ENCODE data around the gene KHDC1.
A peak's percentile ranks its signal among the peaks of the same experiment; 100 is the strongest.

The KHDC1 gene

DNA sequence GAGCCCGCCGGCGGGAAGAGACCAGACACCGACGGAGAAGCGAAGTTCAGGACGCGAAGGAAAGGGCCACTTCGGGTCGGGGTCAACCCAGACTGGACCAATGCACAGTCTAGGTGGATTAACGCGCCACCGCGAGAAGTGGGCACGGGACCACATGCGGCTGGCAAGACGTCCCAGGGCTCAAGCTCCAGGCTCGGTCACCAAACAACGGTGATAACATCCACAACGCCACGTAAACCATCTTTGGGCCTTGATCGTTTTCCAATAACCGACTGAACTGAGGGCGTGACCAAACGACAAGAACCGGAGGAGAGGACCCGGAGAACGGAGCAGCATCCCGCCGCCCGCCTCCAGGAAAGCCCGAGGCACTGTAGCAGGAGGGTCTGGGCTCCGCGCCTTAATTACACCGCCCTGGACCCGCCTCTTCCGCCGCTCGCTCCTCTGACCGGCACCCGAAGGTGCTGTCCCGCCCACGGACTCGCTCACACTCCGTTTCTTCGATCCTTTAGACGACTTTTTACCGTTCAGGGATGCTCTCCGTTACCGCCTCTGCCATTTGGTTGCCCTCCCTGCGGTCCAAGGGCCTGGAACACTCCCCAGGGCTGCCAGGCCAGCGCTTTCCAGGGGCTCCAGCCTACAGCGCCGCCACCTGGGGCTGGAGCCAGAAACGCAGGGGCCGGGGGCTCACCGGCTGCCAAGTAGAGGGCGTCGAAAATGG is 46.9 kb upstream of the KHDC1 start (continued):
- TF ChIP-seq, protein P1, sequence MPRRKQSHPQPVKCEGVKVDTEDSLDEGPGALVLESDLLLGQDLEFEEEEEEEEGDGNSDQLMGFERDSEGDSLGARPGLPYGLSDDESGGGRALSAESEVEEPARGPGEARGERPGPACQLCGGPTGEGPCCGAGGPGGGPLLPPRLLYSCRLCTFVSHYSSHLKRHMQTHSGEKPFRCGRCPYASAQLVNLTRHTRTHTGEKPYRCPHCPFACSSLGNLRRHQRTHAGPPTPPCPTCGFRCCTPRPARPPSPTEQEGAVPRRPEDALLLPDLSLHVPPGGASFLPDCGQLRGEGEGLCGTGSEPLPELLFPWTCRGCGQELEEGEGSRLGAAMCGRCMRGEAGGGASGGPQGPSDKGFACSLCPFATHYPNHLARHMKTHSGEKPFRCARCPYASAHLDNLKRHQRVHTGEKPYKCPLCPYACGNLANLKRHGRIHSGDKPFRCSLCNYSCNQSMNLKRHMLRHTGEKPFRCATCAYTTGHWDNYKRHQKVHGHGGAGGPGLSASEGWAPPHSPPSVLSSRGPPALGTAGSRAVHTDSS (tag by site-specific recombination; IDR thresholded peaks at IDR 0.05): no peak; the same call in 1 of the 2 replicates
- TF ChIP-seq ZNF211 (tag by site-specific recombination; IDR thresholded peaks at IDR 0.05; ENCODE audit: low read depth): no peak
- no peak for TF ChIP-seq ZNF658 (tag by site-specific recombination; IDR thresholded peaks at IDR 0.05)
- TF ChIP-seq ZNF596 (tag by site-specific recombination; IDR thresholded peaks at IDR 0.05): no peak
- TF ChIP-seq, protein P2, sequence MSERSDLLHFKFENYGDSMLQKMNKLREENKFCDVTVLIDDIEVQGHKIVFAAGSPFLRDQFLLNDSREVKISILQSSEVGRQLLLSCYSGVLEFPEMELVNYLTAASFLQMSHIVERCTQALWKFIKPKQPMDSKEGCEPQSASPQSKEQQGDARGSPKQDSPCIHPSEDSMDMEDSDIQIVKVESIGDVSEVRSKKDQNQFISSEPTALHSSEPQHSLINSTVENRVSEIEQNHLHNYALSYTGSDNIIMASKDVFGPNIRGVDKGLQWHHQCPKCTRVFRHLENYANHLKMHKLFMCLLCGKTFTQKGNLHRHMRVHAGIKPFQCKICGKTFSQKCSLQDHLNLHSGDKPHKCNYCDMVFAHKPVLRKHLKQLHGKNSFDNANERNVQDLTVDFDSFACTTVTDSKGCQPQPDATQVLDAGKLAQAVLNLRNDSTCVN (tag by site-specific recombination; optimal IDR thresholded peaks at IDR 0.05): peak; percentile 62
- no peak; the same call in none of the 2 replicates for TF ChIP-seq ZIC2 (tag by site-specific recombination; IDR thresholded peaks at IDR 0.05)
- TF ChIP-seq ZFP37 (tag by site-specific recombination; IDR thresholded peaks at IDR 0.05): peak; percentile 82
- TF ChIP-seq HOXD13 (CRISPR knock-in tag; IDR thresholded peaks at IDR 0.05; ENCODE audit: borderline replicate concordance): no peak
- no peak for TF ChIP-seq ZNF214 (tag by site-specific recombination; IDR thresholded peaks at IDR 0.05; ENCODE audit: borderline replicate concordance)
- TF ChIP-seq, protein P3, sequence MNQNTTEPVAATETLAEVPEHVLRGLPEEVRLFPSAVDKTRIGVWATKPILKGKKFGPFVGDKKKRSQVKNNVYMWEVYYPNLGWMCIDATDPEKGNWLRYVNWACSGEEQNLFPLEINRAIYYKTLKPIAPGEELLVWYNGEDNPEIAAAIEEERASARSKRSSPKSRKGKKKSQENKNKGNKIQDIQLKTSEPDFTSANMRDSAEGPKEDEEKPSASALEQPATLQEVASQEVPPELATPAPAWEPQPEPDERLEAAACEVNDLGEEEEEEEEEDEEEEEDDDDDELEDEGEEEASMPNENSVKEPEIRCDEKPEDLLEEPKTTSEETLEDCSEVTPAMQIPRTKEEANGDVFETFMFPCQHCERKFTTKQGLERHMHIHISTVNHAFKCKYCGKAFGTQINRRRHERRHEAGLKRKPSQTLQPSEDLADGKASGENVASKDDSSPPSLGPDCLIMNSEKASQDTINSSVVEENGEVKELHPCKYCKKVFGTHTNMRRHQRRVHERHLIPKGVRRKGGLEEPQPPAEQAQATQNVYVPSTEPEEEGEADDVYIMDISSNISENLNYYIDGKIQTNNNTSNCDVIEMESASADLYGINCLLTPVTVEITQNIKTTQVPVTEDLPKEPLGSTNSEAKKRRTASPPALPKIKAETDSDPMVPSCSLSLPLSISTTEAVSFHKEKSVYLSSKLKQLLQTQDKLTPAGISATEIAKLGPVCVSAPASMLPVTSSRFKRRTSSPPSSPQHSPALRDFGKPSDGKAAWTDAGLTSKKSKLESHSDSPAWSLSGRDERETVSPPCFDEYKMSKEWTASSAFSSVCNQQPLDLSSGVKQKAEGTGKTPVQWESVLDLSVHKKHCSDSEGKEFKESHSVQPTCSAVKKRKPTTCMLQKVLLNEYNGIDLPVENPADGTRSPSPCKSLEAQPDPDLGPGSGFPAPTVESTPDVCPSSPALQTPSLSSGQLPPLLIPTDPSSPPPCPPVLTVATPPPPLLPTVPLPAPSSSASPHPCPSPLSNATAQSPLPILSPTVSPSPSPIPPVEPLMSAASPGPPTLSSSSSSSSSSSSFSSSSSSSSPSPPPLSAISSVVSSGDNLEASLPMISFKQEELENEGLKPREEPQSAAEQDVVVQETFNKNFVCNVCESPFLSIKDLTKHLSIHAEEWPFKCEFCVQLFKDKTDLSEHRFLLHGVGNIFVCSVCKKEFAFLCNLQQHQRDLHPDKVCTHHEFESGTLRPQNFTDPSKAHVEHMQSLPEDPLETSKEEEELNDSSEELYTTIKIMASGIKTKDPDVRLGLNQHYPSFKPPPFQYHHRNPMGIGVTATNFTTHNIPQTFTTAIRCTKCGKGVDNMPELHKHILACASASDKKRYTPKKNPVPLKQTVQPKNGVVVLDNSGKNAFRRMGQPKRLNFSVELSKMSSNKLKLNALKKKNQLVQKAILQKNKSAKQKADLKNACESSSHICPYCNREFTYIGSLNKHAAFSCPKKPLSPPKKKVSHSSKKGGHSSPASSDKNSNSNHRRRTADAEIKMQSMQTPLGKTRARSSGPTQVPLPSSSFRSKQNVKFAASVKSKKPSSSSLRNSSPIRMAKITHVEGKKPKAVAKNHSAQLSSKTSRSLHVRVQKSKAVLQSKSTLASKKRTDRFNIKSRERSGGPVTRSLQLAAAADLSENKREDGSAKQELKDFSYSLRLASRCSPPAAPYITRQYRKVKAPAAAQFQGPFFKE (tag by site-specific recombination; IDR thresholded peaks at IDR 0.05; ENCODE audit: borderline replicate concordance): no peak
- TF ChIP-seq, protein P4, sequence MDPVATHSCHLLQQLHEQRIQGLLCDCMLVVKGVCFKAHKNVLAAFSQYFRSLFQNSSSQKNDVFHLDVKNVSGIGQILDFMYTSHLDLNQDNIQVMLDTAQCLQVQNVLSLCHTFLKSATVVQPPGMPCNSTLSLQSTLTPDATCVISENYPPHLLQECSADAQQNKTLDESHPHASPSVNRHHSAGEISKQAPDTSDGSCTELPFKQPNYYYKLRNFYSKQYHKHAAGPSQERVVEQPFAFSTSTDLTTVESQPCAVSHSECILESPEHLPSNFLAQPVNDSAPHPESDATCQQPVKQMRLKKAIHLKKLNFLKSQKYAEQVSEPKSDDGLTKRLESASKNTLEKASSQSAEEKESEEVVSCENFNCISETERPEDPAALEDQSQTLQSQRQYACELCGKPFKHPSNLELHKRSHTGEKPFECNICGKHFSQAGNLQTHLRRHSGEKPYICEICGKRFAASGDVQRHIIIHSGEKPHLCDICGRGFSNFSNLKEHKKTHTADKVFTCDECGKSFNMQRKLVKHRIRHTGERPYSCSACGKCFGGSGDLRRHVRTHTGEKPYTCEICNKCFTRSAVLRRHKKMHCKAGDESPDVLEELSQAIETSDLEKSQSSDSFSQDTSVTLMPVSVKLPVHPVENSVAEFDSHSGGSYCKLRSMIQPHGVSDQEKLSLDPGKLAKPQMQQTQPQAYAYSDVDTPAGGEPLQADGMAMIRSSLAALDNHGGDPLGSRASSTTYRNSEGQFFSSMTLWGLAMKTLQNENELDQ (tag by site-specific recombination; IDR thresholded peaks at IDR 0.05; ENCODE audit: low read depth): no peak
- TF ChIP-seq ZEB2 (tag by site-specific recombination; IDR thresholded peaks at IDR 0.05): peak; percentile 83
- peak; percentile 40 for TF ChIP-seq ZNF843 (tag by site-specific recombination; IDR thresholded peaks at IDR 0.05)
- no peak for TF ChIP-seq ZNF223 (tag by site-specific recombination; IDR thresholded peaks at IDR 0.05)
- TF ChIP-seq, protein P5, sequence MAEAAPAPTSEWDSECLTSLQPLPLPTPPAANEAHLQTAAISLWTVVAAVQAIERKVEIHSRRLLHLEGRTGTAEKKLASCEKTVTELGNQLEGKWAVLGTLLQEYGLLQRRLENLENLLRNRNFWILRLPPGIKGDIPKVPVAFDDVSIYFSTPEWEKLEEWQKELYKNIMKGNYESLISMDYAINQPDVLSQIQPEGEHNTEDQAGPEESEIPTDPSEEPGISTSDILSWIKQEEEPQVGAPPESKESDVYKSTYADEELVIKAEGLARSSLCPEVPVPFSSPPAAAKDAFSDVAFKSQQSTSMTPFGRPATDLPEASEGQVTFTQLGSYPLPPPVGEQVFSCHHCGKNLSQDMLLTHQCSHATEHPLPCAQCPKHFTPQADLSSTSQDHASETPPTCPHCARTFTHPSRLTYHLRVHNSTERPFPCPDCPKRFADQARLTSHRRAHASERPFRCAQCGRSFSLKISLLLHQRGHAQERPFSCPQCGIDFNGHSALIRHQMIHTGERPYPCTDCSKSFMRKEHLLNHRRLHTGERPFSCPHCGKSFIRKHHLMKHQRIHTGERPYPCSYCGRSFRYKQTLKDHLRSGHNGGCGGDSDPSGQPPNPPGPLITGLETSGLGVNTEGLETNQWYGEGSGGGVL (tag by site-specific recombination; IDR thresholded peaks at IDR 0.05): no peak
- no peak for TF ChIP-seq ZNF785 (tag by site-specific recombination; IDR thresholded peaks at IDR 0.05)
- TF ChIP-seq, protein P6, sequence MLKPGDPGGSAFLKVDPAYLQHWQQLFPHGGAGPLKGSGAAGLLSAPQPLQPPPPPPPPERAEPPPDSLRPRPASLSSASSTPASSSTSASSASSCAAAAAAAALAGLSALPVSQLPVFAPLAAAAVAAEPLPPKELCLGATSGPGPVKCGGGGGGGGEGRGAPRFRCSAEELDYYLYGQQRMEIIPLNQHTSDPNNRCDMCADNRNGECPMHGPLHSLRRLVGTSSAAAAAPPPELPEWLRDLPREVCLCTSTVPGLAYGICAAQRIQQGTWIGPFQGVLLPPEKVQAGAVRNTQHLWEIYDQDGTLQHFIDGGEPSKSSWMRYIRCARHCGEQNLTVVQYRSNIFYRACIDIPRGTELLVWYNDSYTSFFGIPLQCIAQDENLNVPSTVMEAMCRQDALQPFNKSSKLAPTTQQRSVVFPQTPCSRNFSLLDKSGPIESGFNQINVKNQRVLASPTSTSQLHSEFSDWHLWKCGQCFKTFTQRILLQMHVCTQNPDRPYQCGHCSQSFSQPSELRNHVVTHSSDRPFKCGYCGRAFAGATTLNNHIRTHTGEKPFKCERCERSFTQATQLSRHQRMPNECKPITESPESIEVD (tag by site-specific recombination; IDR thresholded peaks at IDR 0.05): no peak
- TF ChIP-seq ZNF394 (tag by site-specific recombination; IDR thresholded peaks at IDR 0.05; ENCODE audit: borderline replicate concordance): 0 out of 2 replicates have a peak, but pooled peaks have one; percentile 52
- peak; percentile 82 for TF ChIP-seq ZNF324 (tag by site-specific recombination; IDR thresholded peaks at IDR 0.05)
- TF ChIP-seq ZNF529 (tag by site-specific recombination; IDR thresholded peaks at IDR 0.05; ENCODE audit: insufficient replicate concordance): no peak
- peak; percentile 91 for TF ChIP-seq ZNF501 (tag by site-specific recombination; IDR thresholded peaks at IDR 0.05)
- no peak for TF ChIP-seq ZNF132 (tag by site-specific recombination; IDR thresholded peaks at IDR 0.05; ENCODE audit: borderline replicate concordance)
- no peak for TF ChIP-seq ZNF571 (tag by site-specific recombination; IDR thresholded peaks at IDR 0.05)

All from HEK293 (cell line).